Smooth muscle cell (in vitro differentiated cells): ENCODE measurements around the gene MARK3. TPM values are rescaled to one million over a fixed set of nuclear protein-coding genes. Genes with fewer than 3 reads are reported as not detected.

Experiments used
- DNase-seq: peaks from one replicate; lab custom pipeline; 2025; ENCODE audit not compliant: unreplicated experiment; lab: John Stamatoyannopoulos, UW
- H2AFZ ChIP-seq: fragments of 200-600 bp; sonication (generic); 2 replicates; pipeline ENCODE4 v1.6.0; 2016; ENCODE audit warnings: antibody characterized with exemption, low read depth, mild to moderate bottlenecking
- H3F3A ChIP-seq: fragments of 200-600 bp; sonication (generic); 2 replicates; pipeline ENCODE4 v1.6.0; 2017; ENCODE audit warnings: antibody characterized with exemption, low read depth
- H3K27ac ChIP-seq: fragments of 200-600 bp; sonication (generic); 2 replicates; pipeline ENCODE4 v1.5.1; 2016; ENCODE audit warnings: low read depth, mild to moderate bottlenecking
- H3K27me3 ChIP-seq: fragments of 200-600 bp; sonication (generic); 2 replicates; pipeline ENCODE4 v1.6.1; 2016; ENCODE audit warnings: low read depth, mild to moderate bottlenecking
- H3K36me3 ChIP-seq: fragments of 200-600 bp; sonication (generic); 2 replicates; pipeline ENCODE4 v1.5.1; 2016; ENCODE audit warnings: low read depth
- H3K4me1 ChIP-seq: fragments of 200-600 bp; sonication (generic); 2 replicates; pipeline ENCODE4 v1.5.1; 2016; ENCODE audit warnings: low read depth
- H3K4me2 ChIP-seq: fragments of 200-600 bp; sonication (generic); 2 replicates; pipeline ENCODE4 v1.6.0; 2016; ENCODE audit warnings: mild to moderate bottlenecking
- H3K4me3 ChIP-seq: fragments of 200-600 bp; sonication (generic); 2 replicates; pipeline ENCODE4 v1.5.1; 2016; ENCODE audit warnings: mild to moderate bottlenecking
- H3K79me2 ChIP-seq: fragments of 200-600 bp; sonication (generic); 2 replicates; pipeline ENCODE4 v1.6.0; 2016; ENCODE audit warnings: low read depth, mild to moderate bottlenecking
- H3K9ac ChIP-seq: fragments of 200-600 bp; sonication (generic); 2 replicates; pipeline ENCODE4 v1.6.0; 2016; ENCODE audit warnings: low read depth
- H3K9me3 ChIP-seq: fragments of 200-600 bp; sonication (generic); replicated peaks from 2 replicates; pipeline ENCODE4 v1.5.1; 2016; ENCODE audit warnings: low read depth
- H4K20me1 ChIP-seq: fragments of 200-600 bp; sonication (generic); 2 replicates; pipeline ENCODE4 v1.6.0; 2016; ENCODE audit warnings: low read depth
- CTCF ChIP-seq: fragments of 200-600 bp; sonication (generic); IDR thresholded peaks from 2 replicates; pipeline ENCODE4 v1.5.1; 2017; ENCODE audit warnings: borderline replicate concordance, mild to moderate bottlenecking, antibody characterized with exemption; ENCODE audit not compliant: insufficient read depth, poor library complexity, severe bottlenecking
- WGBS: methylation state at CpG from one replicate; pipeline ENCODE4 v1.1.7; 2016; ENCODE audit warnings: low lambda C conversion rate; 5-methylcytosine and 5-hydroxymethylcytosine counted together
- polyA plus RNA-seq: library from polyadenylated mRNA; unstranded; fragments of >200 nt; fragmentation: Nextera tagmentation; extraction: Ambion mirVana; gene quantifications from 2 replicates; pipeline ENCODE4 v1.2.1, GENCODE V29; 2016
- total RNA-seq: library from RNA; depleted of rRNA; stranded (reverse); fragments of >200 nt; gene quantifications from 2 replicates; pipeline ENCODE4 v1.2.3, GENCODE V29; 2014

Gene MARK3
- total and polyA plus RNA-seq, 2 experiments from 2014 or later, result 63.2 to 68.4 TPM

DNA sequence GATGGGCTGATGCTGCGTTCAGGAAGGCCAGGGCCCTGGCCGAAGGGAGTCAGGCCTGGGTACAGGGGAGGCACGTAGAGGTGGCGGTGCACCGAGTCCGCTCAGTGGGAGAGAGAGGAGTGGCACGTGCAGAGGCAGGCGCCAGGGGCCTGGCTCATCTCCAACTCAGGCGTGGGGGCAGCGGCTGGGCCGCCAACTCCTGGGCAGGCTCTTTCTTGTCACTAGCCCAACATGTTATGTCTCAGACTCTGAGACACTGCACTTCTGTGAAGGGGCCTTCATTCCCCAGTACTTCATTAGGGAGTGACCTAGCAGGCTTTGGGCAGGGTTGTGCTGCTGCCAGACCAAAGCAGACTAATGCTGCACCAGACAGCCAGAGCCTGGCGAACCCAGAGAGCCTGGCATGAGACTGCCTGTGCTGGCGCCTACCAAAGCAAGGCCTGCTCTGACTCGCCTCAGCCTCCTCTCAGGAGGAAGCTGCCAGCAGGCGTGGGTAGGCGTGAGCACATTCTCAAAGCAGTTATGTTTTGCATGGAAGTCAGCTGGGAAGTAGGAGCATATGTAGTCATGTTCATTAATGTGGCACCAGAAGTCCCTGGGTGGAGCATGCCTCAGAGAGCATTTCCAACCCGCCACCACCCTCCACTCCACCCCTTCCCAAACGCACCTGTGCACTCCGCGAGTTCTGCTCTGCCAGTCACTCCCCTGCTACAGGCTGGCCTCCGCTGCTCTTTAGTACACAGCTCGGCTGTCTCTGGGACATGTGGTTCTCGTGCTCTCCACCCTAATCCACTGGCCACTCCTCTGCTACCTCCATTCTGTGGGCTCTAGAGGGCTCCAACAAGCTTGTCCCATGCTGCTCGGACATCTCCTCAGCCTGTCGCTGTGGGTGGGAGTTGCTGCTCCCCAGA, 127.7 kb downstream of the MARK3 start:
- TF ChIP-seq CTCF, result no peak
- Histone ChIP-seq H3F3A (no peaks in the 10 kb centered on the region), H3K9me3 (no peaks in the 10 kb centered on the region), H3K4me2 (no peak overlapping the region), H3K9ac (no peak overlapping the region), H2AFZ (no peak overlapping the region), H3K27me3 (no peaks in the 10 kb centered on the region), H3K27ac (no peak overlapping the region), H4K20me1 (no peaks in the 10 kb centered on the region), H3K79me2 (no peaks in the 10 kb centered on the region), H3K36me3 (no peaks in the 10 kb centered on the region), H3K4me3 (no peak overlapping the region), H3K4me1 (no peaks in the 10 kb centered on the region)
- WGBS, result 88% methylated on average over 20 of the region's 25 CpGs
- no peak for DNase-seq

DNA sequence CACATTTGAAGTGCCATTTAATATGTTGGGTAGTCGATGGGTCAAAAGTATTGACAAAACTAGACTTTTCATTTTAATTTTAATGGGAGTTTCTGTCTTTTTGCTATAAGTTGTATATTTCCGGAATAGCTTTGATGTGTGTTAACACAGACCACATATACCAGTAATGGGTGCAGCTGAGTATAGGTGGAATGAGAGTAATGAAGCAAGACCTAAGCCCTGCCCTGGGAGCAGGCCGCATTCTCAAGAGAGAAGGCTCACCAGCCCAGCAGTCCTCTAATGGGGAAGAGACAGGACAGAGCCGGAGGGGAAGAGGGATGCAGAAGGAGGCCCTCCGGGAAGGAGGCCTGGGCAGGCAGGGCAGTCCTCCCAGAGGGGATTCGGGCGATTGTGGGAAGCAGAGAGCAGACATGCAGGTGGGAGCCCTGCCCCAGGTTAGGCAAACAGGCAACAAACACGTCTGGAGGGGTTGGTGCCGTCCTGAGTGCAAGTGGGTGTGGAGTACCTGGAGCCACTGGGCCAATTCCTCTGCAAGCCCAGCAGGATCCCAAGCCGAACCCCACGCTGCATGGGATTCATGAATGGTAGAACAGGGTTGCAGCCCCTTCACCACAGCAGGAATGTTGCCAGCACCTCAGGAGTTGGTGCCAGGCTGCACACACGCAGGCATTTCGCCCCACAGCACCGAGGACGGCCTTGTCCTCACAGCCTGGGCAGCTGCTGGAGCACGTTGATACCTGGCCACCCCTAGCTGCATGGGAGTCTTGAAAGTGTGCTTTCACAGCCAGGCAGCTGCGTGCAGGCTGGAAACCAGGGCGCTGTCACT, 129.6 kb downstream of the MARK3 start:
- H3K36me3 ChIP-seq, result no peaks in the 10 kb centered on the region
- no peak overlapping the region for H3K4me2 ChIP-seq
- no peaks in the 10 kb centered on the region for H3K4me1 ChIP-seq
- H3K27me3 ChIP-seq, result no peaks in the 10 kb centered on the region
- no peak overlapping the region for H3K27ac ChIP-seq
- no peaks in the 10 kb centered on the region for H4K20me1 ChIP-seq
- TF ChIP-seq CTCF, result no peak
- DNase-seq, result no peak
- no peaks in the 10 kb centered on the region for H3F3A ChIP-seq
- H3K79me2 ChIP-seq, result no peaks in the 10 kb centered on the region
- no peak overlapping the region for H2AFZ ChIP-seq
- WGBS, result 95% methylated on average over 18 of the region's 18 CpGs
- no peak overlapping the region for H3K4me3 ChIP-seq
- H3K9ac ChIP-seq, result no peak overlapping the region
- H3K9me3 ChIP-seq, result no peaks in the 10 kb centered on the region

DNA sequence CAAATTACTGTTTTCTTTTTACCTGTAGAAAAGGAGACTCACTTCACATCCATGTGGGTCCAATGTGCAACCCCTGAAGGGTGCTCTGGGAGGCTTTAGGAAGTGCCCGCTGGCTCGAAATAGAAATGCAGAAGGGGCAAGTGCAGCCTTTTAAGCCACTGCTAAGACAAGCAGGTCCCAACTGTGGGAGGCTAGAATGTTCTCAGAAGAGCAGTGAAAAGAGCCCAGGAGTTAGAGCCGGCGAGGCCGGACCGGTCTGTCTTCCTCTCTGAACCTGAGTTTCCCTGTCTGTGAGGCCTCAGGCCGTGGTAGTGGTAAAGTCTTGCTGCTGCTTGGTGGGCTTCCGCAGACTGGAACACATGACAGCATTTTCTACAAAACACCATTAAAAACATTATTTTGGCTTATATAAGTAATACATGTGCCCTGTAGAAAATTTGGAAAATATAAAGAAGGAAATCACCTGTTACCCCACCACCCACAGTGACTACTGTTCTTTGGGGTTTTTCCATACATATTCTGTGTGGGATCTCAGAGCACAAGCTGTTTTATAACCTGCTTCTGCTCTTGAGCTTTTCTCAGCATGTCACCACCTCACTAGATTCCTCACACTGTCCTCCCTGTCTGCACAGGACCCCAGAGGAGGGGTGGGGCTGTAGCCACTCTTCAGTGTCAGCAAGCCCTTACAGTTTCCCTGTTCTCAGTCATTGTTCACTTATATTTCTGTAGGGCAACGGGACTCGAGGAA, 131.4 kb downstream of the MARK3 start:
- 86% methylated on average over 10 of the region's 10 CpGs for WGBS
- no peak for TF ChIP-seq CTCF
- H3F3A ChIP-seq, result no peaks in the 10 kb centered on the region
- H2AFZ ChIP-seq, result no peak overlapping the region
- peaks cover 6% of the 10 kb centered on the region for H3K4me1 ChIP-seq
- H3K27me3 ChIP-seq, result no peaks in the 10 kb centered on the region
- H3K4me2 ChIP-seq, result no peak overlapping the region
- no peak overlapping the region for H3K27ac ChIP-seq
- no peaks in the 10 kb centered on the region for H3K79me2 ChIP-seq
- H3K9ac ChIP-seq, result no peak overlapping the region
- no peak overlapping the region for H3K4me3 ChIP-seq
- H3K36me3 ChIP-seq, result no peaks in the 10 kb centered on the region
- DNase-seq, result no peak
- H3K9me3 ChIP-seq, result no peaks in the 10 kb centered on the region
- H4K20me1 ChIP-seq, result peaks cover 6% of the 10 kb centered on the region
